Ishikawa (cell line): ENCODE measurements around the gene BCAP31.

Experiments used
- CEBPB ChIP-seq: IDR thresholded peaks from 2 replicates; pipeline ENCODE4 v1.6.1; 2012
- CREB1 ChIP-seq: IDR thresholded peaks from 2 replicates; pipeline ENCODE4 v1.6.1; 2012; ENCODE audit warnings: low read depth
- EGR1 ChIP-seq: IDR thresholded peaks from 2 replicates; pipeline ENCODE4 v1.6.1; 2012
- EP300 ChIP-seq: IDR thresholded peaks from 2 replicates; pipeline ENCODE4 v1.6.1; 2012; ENCODE audit warnings: borderline replicate concordance
- FOXM1 ChIP-seq: IDR thresholded peaks from 2 replicates; pipeline ENCODE4 v1.6.1; 2012; ENCODE audit warnings: low read depth, borderline replicate concordance
- NFIC ChIP-seq: IDR thresholded peaks from 2 replicates; pipeline ENCODE4 v1.6.1; 2012
- RAD21 ChIP-seq: IDR thresholded peaks from 2 replicates; pipeline ENCODE4 v1.6.1; 2012; ENCODE audit warnings: low read depth
- TAF1 ChIP-seq: IDR thresholded peaks from 2 replicates; pipeline ENCODE4 v1.6.1; 2012; ENCODE audit warnings: low read depth, mild to moderate bottlenecking
- TCF12 ChIP-seq: IDR thresholded peaks from 2 replicates; pipeline ENCODE4 v1.6.1; 2012; ENCODE audit warnings: low read depth
- TEAD4 ChIP-seq: IDR thresholded peaks from 2 replicates; pipeline ENCODE4 v1.6.1; 2012
- YY1 ChIP-seq: IDR thresholded peaks from 2 replicates; pipeline ENCODE4 v1.6.1; 2012; ENCODE audit warnings: low read depth
- TF ChIP-seq, protein P1 (sequence below): IDR thresholded peaks from 2 replicates; pipeline ENCODE4 v1.6.1; 2012; ENCODE audit warnings: low read depth, mild to moderate bottlenecking
- TF ChIP-seq, protein P2 (sequence below): IDR thresholded peaks from 2 replicates; pipeline ENCODE4 v1.6.1; 2012

DNA sequence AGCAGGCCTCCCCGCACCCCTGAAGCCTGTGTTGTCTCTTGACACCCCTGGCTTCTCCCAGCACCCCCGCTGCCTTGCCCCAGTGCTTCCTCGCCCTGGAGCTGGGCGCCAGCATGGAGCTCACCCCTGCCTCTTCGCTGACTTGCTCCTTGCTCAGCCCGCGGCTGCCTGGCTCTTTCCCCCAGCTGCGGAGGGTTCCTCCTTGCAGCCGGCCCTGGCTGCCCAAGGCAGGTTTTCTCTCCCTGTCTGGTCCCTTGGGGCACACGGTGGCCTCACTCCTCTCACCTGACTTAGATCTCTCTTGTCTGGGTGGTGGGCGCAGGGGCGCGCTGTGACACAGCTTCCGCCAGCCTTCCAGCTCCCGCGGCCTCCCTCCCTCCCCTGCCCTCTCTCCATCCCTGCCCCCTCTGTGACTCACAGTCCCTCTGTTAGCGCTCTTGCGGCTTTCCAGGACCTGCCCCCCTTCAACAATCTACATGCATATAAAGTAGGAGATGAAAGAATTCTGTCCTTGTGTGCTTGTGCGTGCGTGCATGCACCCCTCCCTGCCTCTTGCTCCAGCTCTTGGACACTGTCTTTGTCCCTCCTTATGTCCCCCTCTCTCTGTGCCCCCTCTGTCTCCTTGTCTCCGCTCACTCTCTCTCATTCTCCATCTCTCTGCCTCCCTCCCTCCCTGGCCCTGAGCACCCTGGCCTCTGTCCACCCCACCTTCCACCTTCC, 42.1 kb upstream of the BCAP31 start:
- TF ChIP-seq, protein P1, sequence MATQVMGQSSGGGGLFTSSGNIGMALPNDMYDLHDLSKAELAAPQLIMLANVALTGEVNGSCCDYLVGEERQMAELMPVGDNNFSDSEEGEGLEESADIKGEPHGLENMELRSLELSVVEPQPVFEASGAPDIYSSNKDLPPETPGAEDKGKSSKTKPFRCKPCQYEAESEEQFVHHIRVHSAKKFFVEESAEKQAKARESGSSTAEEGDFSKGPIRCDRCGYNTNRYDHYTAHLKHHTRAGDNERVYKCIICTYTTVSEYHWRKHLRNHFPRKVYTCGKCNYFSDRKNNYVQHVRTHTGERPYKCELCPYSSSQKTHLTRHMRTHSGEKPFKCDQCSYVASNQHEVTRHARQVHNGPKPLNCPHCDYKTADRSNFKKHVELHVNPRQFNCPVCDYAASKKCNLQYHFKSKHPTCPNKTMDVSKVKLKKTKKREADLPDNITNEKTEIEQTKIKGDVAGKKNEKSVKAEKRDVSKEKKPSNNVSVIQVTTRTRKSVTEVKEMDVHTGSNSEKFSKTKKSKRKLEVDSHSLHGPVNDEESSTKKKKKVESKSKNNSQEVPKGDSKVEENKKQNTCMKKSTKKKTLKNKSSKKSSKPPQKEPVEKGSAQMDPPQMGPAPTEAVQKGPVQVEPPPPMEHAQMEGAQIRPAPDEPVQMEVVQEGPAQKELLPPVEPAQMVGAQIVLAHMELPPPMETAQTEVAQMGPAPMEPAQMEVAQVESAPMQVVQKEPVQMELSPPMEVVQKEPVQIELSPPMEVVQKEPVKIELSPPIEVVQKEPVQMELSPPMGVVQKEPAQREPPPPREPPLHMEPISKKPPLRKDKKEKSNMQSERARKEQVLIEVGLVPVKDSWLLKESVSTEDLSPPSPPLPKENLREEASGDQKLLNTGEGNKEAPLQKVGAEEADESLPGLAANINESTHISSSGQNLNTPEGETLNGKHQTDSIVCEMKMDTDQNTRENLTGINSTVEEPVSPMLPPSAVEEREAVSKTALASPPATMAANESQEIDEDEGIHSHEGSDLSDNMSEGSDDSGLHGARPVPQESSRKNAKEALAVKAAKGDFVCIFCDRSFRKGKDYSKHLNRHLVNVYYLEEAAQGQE, result no peak
- TF ChIP-seq CEBPB (no peak), EP300 (no peak), EGR1 (no peak), TCF12 (no peak), FOXM1 (no peak), RAD21 (no peak), CREB1 (no peak), YY1 (no peak), TAF1 (no peak), NFIC (no peak), TEAD4 (no peak)
- TF ChIP-seq, protein P2, sequence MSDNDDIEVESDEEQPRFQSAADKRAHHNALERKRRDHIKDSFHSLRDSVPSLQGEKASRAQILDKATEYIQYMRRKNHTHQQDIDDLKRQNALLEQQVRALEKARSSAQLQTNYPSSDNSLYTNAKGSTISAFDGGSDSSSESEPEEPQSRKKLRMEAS, result no peak
